H1 (cell line): ENCODE measurements around the gene KCNQ1. TPM values are rescaled to one million over a fixed set of nuclear protein-coding genes. Genes with fewer than 3 reads are reported as not detected.

Experiments
- CTCF ChIA-PET: fragments of 300-600 bp; sonication (Branson Sonifier 250); formaldehyde crosslinking; loops from one replicate; lab custom pipeline; 2021; ENCODE audit not compliant: partially characterized antibody; lab: Charles Lee
- POLR2A ChIA-PET: fragments of 300-600 bp; sonication (Branson Sonifier 250); formaldehyde crosslinking; loops from one replicate; lab custom pipeline; 2021; ENCODE audit warnings: inconsistent platforms; ENCODE audit not compliant: partially characterized antibody; lab: Charles Lee
- DNase-seq, 2 experiments: peaks; one replicate each; pipeline versions ENCODE4 v3.0.0 to v3.0.0-alpha.2; 2010 to 2022; ENCODE audit warnings: low spot score in 2 of 2, low read depth in 1 of 2, mixed read lengths in 1 of 2
- FAIRE-seq: peaks from 2 replicates; lab custom pipeline; 2011; peaks lifted over from hg19 to GRCh38; lab: Jason Lieb, UNC
- H2AFZ ChIP-seq: 2 replicates; pipeline ENCODE4 v1.8.1; 2012; ENCODE audit warnings: low read length, inconsistent platforms
- H2AK5ac ChIP-seq: 2 replicates; pipeline ENCODE4 v1.6.1; 2013; ENCODE audit warnings: low read depth, low read length
- H2BK120ac ChIP-seq: replicated peaks from 2 replicates; pipeline ENCODE3; 2013; ENCODE audit warnings: low read depth, low read length, inconsistent platforms
- H2BK12ac ChIP-seq: 2 replicates; pipeline ENCODE4 v1.6.1; 2013; ENCODE audit warnings: low read depth, low read length
- H2BK15ac ChIP-seq: 2 replicates; pipeline ENCODE4 v1.6.1; 2013; ENCODE audit warnings: low read length
- H2BK20ac ChIP-seq: 2 replicates; pipeline ENCODE4 v1.6.1; 2013; ENCODE audit warnings: low read length
- H2BK5ac ChIP-seq: 2 replicates; pipeline ENCODE4 v1.6.1; 2013; ENCODE audit warnings: low read depth, low read length
- H3K14ac ChIP-seq: 2 replicates; pipeline ENCODE4 v1.6.1; 2013; ENCODE audit warnings: inconsistent platforms; ENCODE audit not compliant: insufficient read length
- H3K18ac ChIP-seq: 2 replicates; pipeline ENCODE4 v1.6.1; 2013; ENCODE audit warnings: low read length; ENCODE audit errors: extremely low read depth
- H3K23ac ChIP-seq: 2 replicates; pipeline ENCODE4 v1.6.1; 2013; ENCODE audit warnings: inconsistent platforms; ENCODE audit not compliant: insufficient read length
- H3K23me2 ChIP-seq: 2 replicates; pipeline ENCODE4 v1.6.1; 2013; ENCODE audit warnings: low read depth, low read length
- H3K27ac ChIP-seq: 2 replicates; pipeline ENCODE4 v1.6.1; 2011; ENCODE audit warnings: low read depth, low read length, inconsistent platforms
- H3K27me3 ChIP-seq, 4 experiments: replicated peaks in 1 of 4; 1 replicate in 1 of 4; 2 replicates in 3 of 4; pipeline versions ENCODE4 v1.6.1 to v1.8.1; 2011 to 2013; ENCODE audit warnings: low read length in 3 of 4, mild to moderate bottlenecking in 3 of 4, inconsistent platforms in 2 of 4, mixed read lengths in 2 of 4, moderate library complexity in 1 of 4; ENCODE audit not compliant: control insufficient read depth in 3 of 4, insufficient read depth in 3 of 4; ENCODE audit errors: extremely low read depth in 1 of 4
- H3K36me3 ChIP-seq, 4 experiments: 2 replicates each; pipeline versions ENCODE4 v1.6.1 to v1.8.1; 2011 to 2013; ENCODE audit warnings: mild to moderate bottlenecking in 4 of 4, low read length in 3 of 4, moderate library complexity in 2 of 4, control low read depth in 1 of 4, inconsistent platforms in 1 of 4; ENCODE audit not compliant: insufficient read depth in 4 of 4, control insufficient read depth in 2 of 4
- H3K4ac ChIP-seq: replicated peaks from 2 replicates; pipeline ENCODE3; 2013; ENCODE audit warnings: low read length, low read depth, mixed read lengths, inconsistent platforms; ENCODE audit not compliant: insufficient read length
- H3K4me1 ChIP-seq, 4 experiments: replicated peaks in 1 of 4; 1 replicate in 1 of 4; 2 replicates in 3 of 4; pipeline versions ENCODE4 v1.6.1 to v1.8.1; 2011 to 2013; ENCODE audit warnings: low read length in 3 of 4, inconsistent platforms in 2 of 4, mixed read lengths in 1 of 4; ENCODE audit not compliant: insufficient read depth in 4 of 4, control insufficient read depth in 3 of 4
- H3K4me2 ChIP-seq, 2 experiments: 2 replicates each; pipeline versions ENCODE4 v1.6.1 to v1.8.1; 2011 to 2013; ENCODE audit warnings: low read depth in 2 of 2, low read length in 2 of 2, control low read depth in 1 of 2, inconsistent platforms in 1 of 2, mild to moderate bottlenecking in 1 of 2; ENCODE audit not compliant: insufficient read depth in 1 of 2
- H3K4me3 ChIP-seq, 4 experiments: fragments of 200-600, 300-600 bp in 1 of 4; sonication (generic), shearing (Covaris generic), sonication (Bioruptor Twin) in 1 of 4; 2 replicates each; pipeline versions ENCODE4 v1.5.1 to v1.8.1; 2011 to 2016; ENCODE audit warnings: low read length in 4 of 4, low read depth in 3 of 4, control low read depth in 2 of 4, inconsistent platforms in 2 of 4, mild to moderate bottlenecking in 2 of 4, mixed read lengths in 1 of 4, moderate library complexity in 1 of 4; ENCODE audit not compliant: insufficient read depth in 2 of 4; ENCODE audit errors: extremely low read depth in 1 of 4
- H3K56ac ChIP-seq: replicated peaks from 2 replicates; pipeline ENCODE3; 2013; ENCODE audit warnings: low read depth, mild to moderate bottlenecking, mixed read lengths, low read length, inconsistent platforms; ENCODE audit not compliant: insufficient read length
- H3K79me1 ChIP-seq: 2 replicates; pipeline ENCODE4 v1.6.1; 2013; ENCODE audit warnings: low read depth, low read length, control low read depth
- H3K79me2 ChIP-seq, 2 experiments: 2 replicates each; pipeline versions ENCODE4 v1.6.1 to v1.8.1; 2012 to 2013; ENCODE audit warnings: low read length in 2 of 2, mild to moderate bottlenecking in 2 of 2, inconsistent platforms in 1 of 2; ENCODE audit not compliant: insufficient read depth in 2 of 2, control insufficient read depth in 1 of 2
- H3K9ac ChIP-seq, 4 experiments: replicated peaks in 1 of 4; 1 replicate in 1 of 4; 2 replicates in 3 of 4; pipeline versions ENCODE4 v1.6.1 to v1.8.1; 2011 to 2013; ENCODE audit warnings: low read depth in 3 of 4, low read length in 3 of 4, control low read depth in 2 of 4, mild to moderate bottlenecking in 2 of 4, moderate library complexity in 2 of 4, inconsistent platforms in 1 of 4; ENCODE audit errors: extremely low read depth in 1 of 4
- H3K9me3 ChIP-seq, 2 experiments: 2 replicates each; pipeline versions ENCODE4 v1.6.1 to v1.8.1; 2012 to 2013; ENCODE audit warnings: mild to moderate bottlenecking in 2 of 2, moderate library complexity in 2 of 2, control low read depth in 1 of 2, inconsistent platforms in 1 of 2, low read depth in 1 of 2, low read length in 1 of 2, mixed read lengths in 1 of 2; ENCODE audit not compliant: insufficient read depth in 2 of 2
- H4K20me1 ChIP-seq, 2 experiments: replicated peaks in 1 of 2; 2 replicates each; pipeline versions ENCODE3 to v1.8.1; 2011 to 2013; ENCODE audit warnings: inconsistent platforms in 2 of 2, low read length in 2 of 2, mild to moderate bottlenecking in 1 of 2; ENCODE audit not compliant: insufficient read depth in 2 of 2, control insufficient read depth in 1 of 2
- H4K5ac ChIP-seq: 2 replicates; pipeline ENCODE4 v1.6.1; 2013; ENCODE audit warnings: low read length, low read depth, mixed read lengths, inconsistent platforms; ENCODE audit not compliant: insufficient read length
- H4K8ac ChIP-seq: 2 replicates; pipeline ENCODE4 v1.8.0; 2013; ENCODE audit warnings: mild to moderate bottlenecking, moderate library complexity, low read length, inconsistent platforms; ENCODE audit not compliant: insufficient read depth; ENCODE audit errors: extremely low read depth
- H4K91ac ChIP-seq: replicated peaks from 2 replicates; pipeline ENCODE3; 2013; ENCODE audit warnings: low read length, mixed read lengths, inconsistent platforms; ENCODE audit not compliant: insufficient read length
- EZH2 ChIP-seq: fragments of 200-600 bp; sonication (generic); IDR thresholded peaks from 2 replicates; pipeline ENCODE4 v1.7.1; 2012; ENCODE audit warnings: low read depth, mild to moderate bottlenecking, moderate library complexity, low read length, inconsistent platforms; ENCODE audit not compliant: severe bottlenecking
- GTF2F1 ChIP-seq: IDR thresholded peaks from 2 replicates; pipeline ENCODE4 v1.6.1; 2012; ENCODE audit warnings: low read depth, low read length, improper control_type of control experiment, borderline replicate concordance
- RAD21 ChIP-seq, 2 experiments: IDR thresholded peaks in 1 of 2; conservative IDR thresholded peaks in 1 of 2; 2 replicates each; pipeline ENCODE4 v1.6.1; 2011; ENCODE audit warnings: low read depth in 2 of 2, low read length in 2 of 2, improper control_type of control experiment in 1 of 2, inconsistent platforms in 1 of 2, mild to moderate bottlenecking in 1 of 2, moderate library complexity in 1 of 2
- SRF ChIP-seq: IDR thresholded peaks from 2 replicates; pipeline ENCODE4 v1.6.1; 2011; ENCODE audit warnings: mild to moderate bottlenecking, low read depth, low read length, moderate library complexity
- WGBS, 2 experiments: shearing (Covaris generic) in 1 of 2; methylation state at CpG; one replicate each; pipeline versions ENCODE4 v1.1.6 to v1.1.7; 2013 to 2015; ENCODE audit warnings: low lambda C conversion rate in 2 of 2, mixed read lengths in 2 of 2, inconsistent platforms in 1 of 2, low coverage in 1 of 2, missing lambda C conversion rate in 1 of 2; ENCODE audit not compliant: insufficient replicate concordance in 2 of 2, insufficient coverage in 1 of 2, insufficient read length in 1 of 2; ENCODE audit errors: extremely low coverage in 1 of 2, missing lambda C conversion rate in 1 of 2; 5-methylcytosine and 5-hydroxymethylcytosine counted together
- polyA plus RNA-seq, 7 experiments: library from polyadenylated mRNA; depleted of rRNA in 3 of 7; stranded (reverse) in 5 of 7; unstranded in 2 of 7; fragments of >200 nt in 5 of 7; fragments of 200-250 nt in 2 of 7; gene quantifications; 1 replicate in 5 of 7; 2 replicates in 1 of 7; 4 replicates in 1 of 7; pipeline versions ENCODE4 v1.2.1 to v1.2.3, GENCODE V29; 2011 to 2013; ENCODE audit warnings: missing spikeins in 2 of 7, mixed read lengths in 2 of 7
- total RNA-seq: library from RNA; stranded (reverse); fragmentation: NEBNext Ultra II Directional; extraction: Animal tissue kit (Norgen Biotek cat#: 25700); gene quantifications from 2 replicates; pipeline ENCODE4 v1.2.1, GENCODE V29; 2021

KCNQ1 gene
- total and polyA plus RNA-seq, 2 of the 8 experiments (the other 6 are each of a cell fraction or from before 2014, with no cell fraction given), result 1.9 to 2.0 TPM

- Histone ChIP-seq H3K56ac (no peak overlapping the region), H2BK12ac (no peak overlapping the region), H3K18ac (no peak overlapping the region), H3K36me3 (no peaks in the 10 kb centered on the region), H3K4me1 (peaks cover 11 to 32% (median 24%) of the 10 kb centered on the region in 4 experiments), H4K8ac (no peak overlapping the region), H2BK15ac (no peak overlapping the region), H3K27me3 (peaks cover 24 to 96% (median 78%) of the 10 kb centered on the region in 4 experiments), H3K14ac (no peak overlapping the region), H4K91ac (no peak overlapping the region), H4K20me1 (peaks cover 2 to 8% of the 10 kb centered on the region in 2 experiments), H3K79me2 (no peaks in the 10 kb centered on the region), H3K9me3 (no peaks in the 10 kb centered on the region), H2BK120ac (no peak overlapping the region), H3K79me1 (no peaks in the 10 kb centered on the region), H2AK5ac (0 out of 2 replicates have a peak overlapping the region, but pooled peaks have one; percentile 45), H4K5ac (no peak overlapping the region), H3K4me3 (no peak overlapping the region), H3K23me2 (no peaks in the 10 kb centered on the region), H2AFZ (no peak overlapping the region), H3K27ac (no peak overlapping the region), H3K9ac (no peak overlapping the region), H3K4ac (no peak overlapping the region), H2BK20ac (no peak overlapping the region), H3K4me2 (no peak overlapping the region), H2BK5ac (no peak overlapping the region), H3K23ac (no peak overlapping the region)
- FAIRE-seq, result no peak
- no peak for DNase-seq
- no peak for TF ChIP-seq RAD21 (IDR thresholded peaks at IDR 0.05 in 1 of 2, conservative IDR thresholded peaks at IDR 0.05 in 1 of 2; ENCODE audit: low read depth in 2 of 2, low read length in 2 of 2)
- TF ChIP-seq GTF2F1, result no peak
- TF ChIP-seq SRF, result no peak
- TF ChIP-seq EZH2, result no peak
- ChIA-PET POLR2A (interaction anchor here (1.1 to 1.4 kb wide), 2 partner anchors 23 kb away, joined by 4 to 5 read pairs; no protein-coding TSS in a partner anchor), CTCF (interaction anchor here (0.8 to 1.7 kb wide), 4 partner anchors 9 to 25 kb away, joined by 3 to 4 read pairs (median 4); no protein-coding TSS in a partner anchor)
- 94% methylated on average over 14 of the region's 14 CpGs; no CpG with 5 or more reads in 1 of the 2 experiments for WGBS, 2 experiments
These were observed 271.7 kb downstream of the KCNQ1 start for GRCh38 chr11:2716376-2717095.
